HG03280 (cell line): Measurements from ENCODE around the gene FSCN2.
"Not testable (repeated sequence)": the region's sequence is repeated elsewhere in the genome, so short reads cannot be mapped to it uniquely, and the experiment has no call there.

Source experiments
- ATAC-seq: cut with Tn5 transposase; IDR thresholded peaks from one replicate; pipeline ENCODE4 v1.9.1; 2021; ENCODE audit warnings: mild to moderate bottlenecking, moderate library complexity; ENCODE audit not compliant: unreplicated experiment

Gene FSCN2

GRCh38 chr17:81573794-81574642, 45.8 kb downstream of the FSCN2 start:
- ATAC-seq, result no peak

GRCh38 chr17:81574643-81574956, 46.4 kb downstream of the FSCN2 start:
- no peak for ATAC-seq

GRCh38 chr17:81575836-81576235, 47.7 kb downstream of the FSCN2 start:
- no peak for ATAC-seq

GRCh38 chr17:81576621-81577277, 48.6 kb downstream of the FSCN2 start:
- no peak for ATAC-seq

- no peak for ATAC-seq
Measured at GRCh38 chr17:81577278-81578000, 49.3 kb downstream of the FSCN2 start.

- ATAC-seq, result no peak
Measured at GRCh38 chr17:81578038-81578441, 49.9 kb downstream of the FSCN2 start.

- no peak for ATAC-seq
Measured at GRCh38 chr17:81578561-81579225, 50.5 kb downstream of the FSCN2 start.

- no peak for ATAC-seq
Measured at GRCh38 chr17:81579298-81579697, 51.1 kb downstream of the FSCN2 start.

- no peak for ATAC-seq
Measured at GRCh38 chr17:81579821-81580321, 51.7 kb downstream of the FSCN2 start.

GRCh38 chr17:81580481-81580880, 52.3 kb downstream of the FSCN2 start:
- no peak for ATAC-seq

GRCh38 chr17:81581758-81582157, 53.6 kb downstream of the FSCN2 start:
- no peak for ATAC-seq

GRCh38 chr17:81582341-81582740, 54.2 kb downstream of the FSCN2 start:
- ATAC-seq, result no peak

- ATAC-seq, result no peak
Measured at GRCh38 chr17:81582749-81583148, 54.6 kb downstream of the FSCN2 start.

GRCh38 chr17:81583589-81584342, 55.6 kb downstream of the FSCN2 start:
- ATAC-seq, result no peak

GRCh38 chr17:81584771-81585170, 56.6 kb downstream of the FSCN2 start:
- ATAC-seq, result not testable (repeated sequence)

- ATAC-seq, result no peak
Measured at GRCh38 chr17:81586096-81586495, 57.9 kb downstream of the FSCN2 start.
